ENCODE measurements around the gene ZCCHC24. TPM values are rescaled to one million over a fixed set of nuclear protein-coding genes. Genes with fewer than 3 reads are reported as not detected.

ZCCHC24 gene
- total RNA-seq, 4 donors from 2014 or later = 47.1 to 73.6 (median 55.5) TPM

- DNase-seq (ENCODE audit: low spot score) (no peak), ATAC-seq (ENCODE audit: low FRiP score) (no peak)
- TF ChIP-seq CTCF (IDR thresholded peaks at IDR 0.05) = no peak
These were observed 83.6 kb downstream of the ZCCHC24 start for GRCh38 chr10:79361726-79362397.

GRCh38 chr10:79360499-79361342 lies 84.7 kb downstream of the ZCCHC24 start:
- DNase-seq (ENCODE audit: low spot score) = no peak
- ATAC-seq (ENCODE audit: low FRiP score) = no peak

GRCh38 chr10:79359816-79360498 lies 85.5 kb downstream of the ZCCHC24 start:
- no peak for TF ChIP-seq CTCF (IDR thresholded peaks at IDR 0.05)
- DNase-seq (ENCODE audit: low spot score) (no peak), ATAC-seq (ENCODE audit: low FRiP score) (no peak)

More at GRCh38 chr10:79360499-79361342, 84.7 kb downstream of the ZCCHC24 start:
- TF ChIP-seq CTCF (IDR thresholded peaks at IDR 0.05) = no peak

DNA sequence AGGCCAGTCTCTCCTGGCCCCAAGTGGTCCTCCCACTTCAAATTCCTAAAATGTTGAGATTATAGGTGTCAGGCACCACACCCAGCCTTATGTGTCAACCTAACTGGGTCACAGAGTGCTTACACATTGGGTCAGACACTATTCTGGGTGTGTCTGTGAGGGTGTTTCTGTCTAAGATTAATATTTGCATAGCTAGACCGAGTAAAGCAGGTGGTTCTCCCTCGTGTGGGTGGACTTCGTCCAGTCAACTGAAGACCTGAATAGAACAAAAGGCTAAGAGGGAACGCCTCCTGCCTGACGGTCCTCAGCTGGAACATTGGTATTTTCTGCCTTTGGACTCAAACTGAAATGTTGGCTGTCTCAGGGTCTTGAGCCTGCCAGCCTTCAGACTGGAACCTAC lies 86.6 kb downstream of the ZCCHC24 start:
- ATAC-seq (ENCODE audit: low FRiP score) (no peak), DNase-seq (ENCODE audit: low spot score) (no peak)
- no peak for TF ChIP-seq CTCF (IDR thresholded peaks at IDR 0.05)

GRCh38 chr10:79357180-79357579 lies 88.2 kb downstream of the ZCCHC24 start:
- ATAC-seq (ENCODE audit: low FRiP score) = no peak
- no peak for DNase-seq (ENCODE audit: low spot score)

DNA sequence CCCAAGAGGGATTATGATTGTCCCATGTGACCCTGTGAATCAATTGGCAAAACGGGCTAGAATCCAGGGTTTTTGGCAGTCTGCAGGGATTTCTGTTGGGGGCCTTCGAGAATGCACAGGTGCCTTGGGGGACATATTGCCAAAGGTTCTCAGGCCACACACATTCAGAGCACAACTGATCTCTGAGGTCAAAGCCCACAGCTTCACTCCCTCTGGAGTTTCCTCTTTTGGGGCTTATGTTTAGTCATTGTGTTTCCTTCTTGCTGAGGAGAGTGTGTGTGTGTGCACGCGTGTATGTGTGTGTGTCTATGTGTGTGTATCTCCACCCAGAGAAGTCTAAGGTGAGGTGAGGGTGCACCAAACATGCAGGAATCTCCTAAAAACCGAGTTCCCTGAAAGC lies 89.3 kb downstream of the ZCCHC24 start:
- no peak for ATAC-seq (ENCODE audit: low FRiP score)
- TF ChIP-seq CTCF (IDR thresholded peaks at IDR 0.05) = no peak
- DNase-seq (ENCODE audit: low spot score) = no peak

More at GRCh38 chr10:79357180-79357579, 88.2 kb downstream of the ZCCHC24 start:
- no peak for TF ChIP-seq CTCF (IDR thresholded peaks at IDR 0.05)

Data from omental fat pad (tissue), 4 donors.